MM.1S (cell line): ENCODE measurements around the gene UBE2R2.

Source experiments
- CTCF ChIP-seq: fragments of 300-600 bp; sonication (generic); IDR thresholded peaks from 2 replicates; pipeline ENCODE4 v1.5.1; 2016; ENCODE audit warnings: antibody characterized with exemption, low read length, mixed read lengths
- EZH2phosphoT487 ChIP-seq: fragments of 300-600 bp; sonication (generic); IDR thresholded peaks from 2 replicates; pipeline ENCODE4 v1.6.1; 2018; ENCODE audit warnings: antibody characterized with exemption, low read length

- no peak for TF ChIP-seq EZH2phosphoT487
- no peak for TF ChIP-seq CTCF
Observed at GRCh38 chr9:33894316-33894715, 77.4 kb downstream of the UBE2R2 start.
